HG03521 (cell line): ENCODE results near the gene SEMA6D.

Experiments used
- ATAC-seq: cut with Tn5 transposase; IDR thresholded peaks from one replicate; pipeline ENCODE4 v1.9.1; 2021; ENCODE audit warnings: mild to moderate bottlenecking, moderate library complexity; ENCODE audit not compliant: unreplicated experiment

Gene SEMA6D

DNA sequence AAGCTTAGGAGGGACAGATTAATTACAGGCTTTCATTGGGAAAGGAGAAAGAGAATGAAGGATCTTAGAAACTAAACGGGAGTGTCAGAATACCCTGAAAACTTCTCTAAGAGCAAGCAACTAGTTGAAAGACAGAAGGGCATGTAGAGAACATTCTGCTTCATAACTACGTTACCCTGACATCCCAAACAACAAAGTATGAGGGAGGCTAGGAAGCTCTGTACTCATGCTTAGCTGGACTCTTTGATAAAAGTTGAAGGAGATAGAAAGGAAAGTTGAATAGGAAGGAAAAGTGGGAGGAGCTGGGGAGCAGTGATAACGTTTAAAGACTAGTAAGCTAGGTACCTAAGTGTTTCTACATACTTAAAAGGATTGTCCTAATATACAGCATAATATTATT, 64.2 kb downstream of the SEMA6D start:
- ATAC-seq, result no peak

DNA sequence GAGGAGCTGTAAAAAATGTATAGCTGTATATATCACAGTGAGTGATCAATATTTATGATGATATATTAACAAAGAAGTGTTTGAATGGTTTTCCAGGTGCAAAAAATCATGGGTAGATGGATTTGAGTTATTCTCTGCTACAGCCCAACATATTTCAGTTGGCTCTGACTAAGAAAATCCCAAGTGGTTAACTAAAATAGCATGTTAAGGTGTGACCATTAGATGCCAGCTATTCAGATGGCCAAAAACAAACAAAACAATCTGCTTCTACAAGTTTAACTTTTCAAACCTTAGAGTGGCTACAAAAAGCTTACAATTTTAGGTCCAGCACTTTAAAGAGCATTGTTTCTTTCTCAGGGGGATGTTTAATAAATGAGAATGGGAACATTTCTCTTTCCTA, 67.5 kb downstream of the SEMA6D start:
- no peak for ATAC-seq

DNA sequence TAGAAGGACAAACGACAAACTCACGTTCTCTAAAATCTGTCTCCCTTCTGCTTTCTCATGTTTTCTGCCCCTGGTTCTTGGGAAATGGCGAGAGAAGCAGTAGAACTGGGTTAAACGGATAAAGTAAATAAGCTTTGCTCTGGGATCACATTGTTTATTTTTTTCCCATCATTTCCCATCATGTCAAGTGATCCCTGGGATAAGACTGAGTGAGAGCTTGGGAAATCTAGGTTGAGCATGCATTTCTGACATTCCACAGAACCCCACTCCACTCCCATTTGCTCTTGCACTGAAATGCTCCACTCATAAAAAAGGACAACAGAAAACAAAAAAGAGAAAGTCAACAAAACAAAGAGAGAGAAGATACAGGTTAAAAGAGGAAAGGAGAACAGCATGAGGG, 69.1 kb downstream of the SEMA6D start:
- ATAC-seq, result no peak

DNA sequence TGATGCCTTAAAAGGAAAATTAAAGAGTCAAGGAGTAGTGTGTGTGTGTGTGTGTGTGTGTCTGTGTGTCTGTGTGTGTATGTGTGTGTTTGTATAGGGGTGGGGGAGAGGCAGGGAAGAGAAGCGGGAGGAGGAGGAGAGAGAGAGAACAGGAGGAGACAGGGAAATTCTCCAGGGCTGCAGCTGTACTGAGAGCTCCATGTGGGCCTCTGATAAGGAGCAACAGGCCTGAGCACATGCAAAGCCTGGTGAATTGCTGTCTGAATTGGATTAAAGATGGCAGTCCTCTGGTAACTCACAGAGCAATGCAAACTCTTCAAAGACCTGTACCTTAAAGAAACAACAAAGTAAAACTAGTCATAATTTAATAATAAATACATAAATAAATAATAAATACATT, 70.6 kb downstream of the SEMA6D start:
- no peak for ATAC-seq

DNA sequence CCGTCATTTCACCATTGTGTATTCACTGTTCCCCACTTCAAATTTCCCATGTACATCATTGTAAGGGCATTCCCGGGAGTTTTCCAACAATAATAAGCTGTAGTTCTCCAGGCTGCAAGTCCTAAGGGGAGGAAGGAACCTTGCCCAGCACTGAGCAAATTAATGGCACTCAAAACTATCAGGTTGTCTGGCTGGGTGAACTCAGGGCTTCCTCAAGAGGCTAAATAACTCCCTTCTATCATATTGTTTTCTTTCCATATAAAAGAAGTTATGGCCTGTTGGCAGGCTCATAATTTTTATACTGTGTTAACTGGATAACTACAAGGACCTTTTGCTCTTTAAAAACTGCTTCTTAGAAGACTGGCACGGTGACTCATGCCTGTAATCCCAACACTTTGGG, 71.4 kb downstream of the SEMA6D start:
- ATAC-seq, result no peak

DNA sequence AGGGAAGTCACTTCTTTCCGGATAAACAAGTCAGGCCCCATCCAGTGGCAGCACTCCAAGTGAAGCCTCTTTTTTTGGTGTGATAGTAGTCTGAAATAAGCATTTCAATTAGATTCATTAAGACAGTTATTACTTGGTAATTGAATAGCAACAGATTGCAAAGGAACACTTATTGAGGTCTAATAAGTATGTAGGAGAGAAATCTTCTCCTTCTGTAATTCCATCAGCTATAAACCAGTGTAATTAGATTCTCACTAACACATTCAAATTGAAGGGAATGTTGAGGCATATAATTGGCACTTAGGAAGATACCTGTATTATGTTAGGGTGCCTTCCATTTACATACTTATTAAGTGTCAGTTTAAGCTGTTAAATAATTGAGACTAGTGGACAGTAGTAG, 73.9 kb downstream of the SEMA6D start:
- no peak for ATAC-seq

DNA sequence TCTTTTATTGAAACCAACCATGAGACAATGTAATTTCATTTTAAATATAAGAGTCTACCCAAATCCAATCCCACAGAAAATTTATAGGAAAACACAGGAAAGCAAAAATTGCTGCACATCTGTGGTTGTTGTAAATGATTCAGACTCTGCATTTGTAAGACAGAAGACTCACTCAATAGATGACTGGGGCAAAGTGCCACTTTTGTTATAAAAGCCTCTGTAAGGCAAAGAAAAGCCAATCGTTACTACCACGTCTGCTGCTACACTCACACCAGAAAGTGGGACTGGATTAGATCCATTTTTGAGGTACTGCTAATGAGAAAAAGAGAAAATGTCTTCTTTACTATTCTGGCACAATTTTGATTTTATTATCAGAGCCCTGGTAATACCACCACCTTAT, 74.9 kb downstream of the SEMA6D start:
- no peak for ATAC-seq

DNA sequence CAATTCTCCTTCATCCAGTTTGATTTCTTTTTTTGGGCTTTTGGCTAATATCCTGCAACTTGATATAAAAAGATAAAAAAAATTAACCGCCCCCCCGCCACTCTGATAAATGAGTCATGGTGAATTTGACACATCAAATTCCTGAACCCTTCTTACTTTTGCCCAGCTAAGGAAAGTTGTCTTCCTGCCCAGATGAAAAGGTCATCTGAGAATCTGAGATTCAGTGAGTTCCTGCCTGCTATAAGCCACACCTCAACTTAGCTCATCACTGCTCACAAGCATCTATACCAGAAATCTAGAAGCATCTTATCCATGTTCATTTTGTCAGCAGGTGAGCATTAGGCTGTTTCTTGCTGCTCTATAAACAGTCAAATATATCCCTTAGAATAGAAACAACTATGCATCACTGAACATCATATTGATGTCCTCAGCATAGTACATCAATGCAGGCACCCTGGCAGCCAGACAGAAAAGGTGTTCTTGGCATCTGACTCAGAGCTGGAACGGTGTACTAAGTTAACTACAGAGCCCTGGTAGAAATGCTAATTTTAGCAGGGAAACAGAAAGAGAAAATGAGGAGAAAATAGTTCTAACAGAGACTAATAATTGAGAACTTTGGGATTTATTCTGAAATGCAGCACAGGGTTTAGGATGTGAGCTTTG, 77.1 kb downstream of the SEMA6D start:
- no peak for ATAC-seq

DNA sequence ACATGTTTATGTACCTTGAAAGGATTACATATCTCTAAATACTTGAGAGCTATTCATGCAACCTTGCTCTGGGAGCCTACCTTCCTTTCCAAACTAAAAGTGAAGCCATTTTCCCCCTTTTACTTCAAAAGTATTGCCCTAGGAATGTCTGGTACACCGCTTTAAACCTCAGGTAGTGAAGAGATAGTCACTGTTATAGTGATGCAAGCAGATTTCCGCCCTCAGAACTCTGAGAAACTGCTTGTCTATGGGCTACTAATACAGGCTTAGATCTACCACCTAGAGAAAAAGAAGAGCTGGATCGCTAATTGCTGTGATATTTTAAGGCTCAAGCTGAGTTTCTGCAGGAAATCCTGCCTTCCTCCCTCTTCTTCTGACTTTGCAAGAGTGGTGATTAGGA, 78.6 kb downstream of the SEMA6D start:
- no peak for ATAC-seq

DNA sequence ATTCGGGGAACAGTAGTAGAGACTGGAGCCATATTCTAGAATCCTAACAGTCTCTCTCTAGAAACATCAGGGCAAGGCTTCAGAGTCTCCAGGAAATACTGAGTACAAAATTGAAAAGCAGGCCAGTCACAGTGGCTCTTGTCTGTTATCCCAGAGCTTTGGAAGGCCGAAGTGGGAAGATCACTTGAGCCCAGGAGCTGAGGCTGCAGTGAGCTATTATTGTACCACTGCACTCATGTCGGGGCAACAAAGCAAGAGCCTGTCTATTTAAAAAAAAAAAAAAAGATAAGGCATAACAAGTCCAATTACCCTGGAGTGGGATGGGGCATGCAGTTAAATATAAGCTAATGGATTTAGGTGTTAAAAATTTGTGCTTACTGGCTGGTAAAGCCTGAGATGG, 79.0 kb downstream of the SEMA6D start:
- ATAC-seq, result no peak

DNA sequence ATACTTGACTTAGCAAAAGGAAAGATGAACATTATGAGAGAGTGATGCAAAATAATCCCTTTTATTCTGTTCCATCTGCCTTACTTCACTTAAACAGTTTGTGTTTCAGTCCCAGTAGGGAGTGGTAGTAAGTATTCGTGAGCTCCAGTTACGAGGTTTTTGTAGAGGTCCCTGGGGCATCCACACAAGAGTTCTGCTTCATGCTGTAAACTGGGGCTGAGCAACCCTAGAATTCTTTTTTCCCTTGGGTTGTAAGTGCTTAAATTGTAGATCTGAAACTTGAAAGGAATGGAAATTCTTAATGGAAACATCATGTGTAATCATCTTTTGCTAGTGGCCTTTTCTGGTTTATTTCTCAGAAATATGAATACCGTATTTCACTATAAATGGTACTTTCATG, 79.5 kb downstream of the SEMA6D start:
- ATAC-seq, result no peak

DNA sequence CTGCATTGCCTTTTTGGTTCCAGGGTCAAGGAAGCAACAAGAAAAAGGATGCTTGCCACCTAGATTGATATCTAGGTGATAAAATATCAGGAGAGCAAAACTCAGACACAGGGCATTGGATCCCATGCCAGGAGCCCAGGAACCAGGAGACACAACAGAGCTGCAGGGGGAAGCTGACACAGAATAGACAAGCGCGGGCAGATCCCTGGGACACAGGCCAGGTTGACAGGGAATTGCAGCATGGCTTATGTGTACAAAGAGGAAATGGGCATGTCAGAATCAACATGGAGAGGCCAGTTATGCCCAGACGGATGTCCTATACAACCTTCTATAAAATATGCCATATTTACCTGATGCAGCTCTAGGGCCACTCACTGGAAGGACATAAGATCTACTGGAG, 84.2 kb downstream of the SEMA6D start:
- no peak for ATAC-seq

DNA sequence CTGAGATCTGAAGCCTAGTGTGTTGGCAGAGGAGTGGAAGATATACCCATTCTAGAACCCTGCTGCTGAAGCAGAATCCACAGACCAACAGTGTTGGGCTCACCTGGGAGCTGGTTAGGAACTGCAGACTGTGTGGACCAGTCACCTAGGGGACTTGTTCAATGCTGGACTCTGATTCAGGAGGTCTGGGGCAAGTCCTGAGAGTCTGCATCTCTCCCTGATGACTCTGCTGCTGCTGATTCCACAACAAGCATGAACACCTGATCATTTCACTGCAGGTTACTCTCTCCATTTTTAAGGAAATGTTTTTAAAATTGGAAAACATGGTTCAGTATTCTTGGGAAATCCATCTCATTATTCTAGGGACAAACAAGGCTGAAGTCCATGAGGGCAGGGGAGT, 84.9 kb downstream of the SEMA6D start:
- no peak for ATAC-seq

DNA sequence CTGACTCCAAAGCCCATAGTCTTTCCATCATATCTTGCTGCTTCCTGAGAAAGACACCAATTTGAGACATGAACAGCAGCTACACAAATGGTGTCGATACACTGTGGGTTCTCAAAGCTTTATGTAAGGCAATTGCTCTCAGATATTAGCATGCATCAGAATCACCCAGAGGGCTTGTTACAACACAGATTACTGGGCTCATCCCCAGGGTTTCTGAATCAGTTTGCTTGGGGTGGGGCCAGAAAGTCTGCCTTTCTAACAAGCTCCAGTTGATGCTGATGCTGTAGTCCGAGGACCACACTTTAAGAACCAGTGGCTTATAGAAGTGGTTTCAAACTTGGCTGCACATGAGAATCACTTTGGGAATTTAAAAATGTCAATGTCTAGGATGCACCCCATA, 86.5 kb downstream of the SEMA6D start:
- ATAC-seq, result no peak

DNA sequence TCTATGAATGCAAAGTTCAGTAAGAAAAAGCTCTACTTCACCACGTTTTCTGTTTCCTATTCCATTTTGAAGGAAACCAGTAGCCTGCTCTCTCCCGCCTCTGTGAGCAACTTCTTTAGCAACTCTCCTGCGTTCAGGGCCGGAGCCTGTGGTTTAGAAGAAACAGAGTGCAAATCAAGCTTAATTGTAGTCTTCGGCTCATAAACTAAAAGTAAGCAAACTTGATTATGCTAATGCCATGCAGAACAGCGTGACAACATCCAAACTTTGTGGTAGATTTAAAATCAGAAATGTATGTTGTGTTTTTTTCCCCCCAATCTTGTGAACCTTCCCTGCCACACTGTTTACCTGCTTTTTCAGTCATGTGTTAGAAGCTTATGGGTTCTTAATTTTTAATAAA, 87.4 kb downstream of the SEMA6D start:
- ATAC-seq, result no peak

DNA sequence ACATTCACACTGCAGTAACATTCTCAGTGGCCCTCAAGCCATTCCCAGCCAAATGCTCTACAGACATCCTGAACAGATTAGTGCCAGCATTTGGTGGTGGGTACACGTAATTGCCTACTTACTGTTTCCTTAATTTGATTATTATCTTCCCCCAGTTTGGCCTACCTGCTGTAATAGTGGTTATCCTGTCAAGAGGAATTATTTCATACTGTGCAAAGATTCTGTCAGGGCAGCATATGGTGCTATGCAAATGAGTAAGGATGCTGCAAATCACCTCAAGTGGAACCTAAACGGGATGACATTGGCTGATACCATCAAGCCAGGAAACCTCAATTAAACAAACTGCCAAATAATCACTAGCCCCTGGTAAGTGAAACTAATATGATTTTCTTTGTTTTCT, 88.7 kb downstream of the SEMA6D start:
- no peak for ATAC-seq

DNA sequence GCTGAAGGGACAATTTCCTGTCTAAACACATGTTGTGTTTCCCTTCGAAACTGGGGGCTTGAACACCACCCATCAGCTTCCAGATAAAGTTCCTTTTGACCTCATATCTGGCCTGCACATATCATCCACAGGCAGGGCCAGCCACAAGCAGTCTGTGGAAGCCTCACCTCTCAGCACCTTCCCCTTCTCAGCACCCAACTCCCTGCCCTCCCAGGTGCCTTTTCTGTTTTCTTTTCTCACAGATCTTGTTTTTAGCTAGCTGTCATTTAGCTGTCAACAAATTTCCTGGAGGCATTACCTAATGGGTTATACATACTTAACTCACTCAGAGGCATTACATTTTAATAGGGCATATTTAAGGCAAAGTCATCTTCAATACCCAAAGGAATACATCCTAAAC, 93.9 kb downstream of the SEMA6D start:
- no peak for ATAC-seq

DNA sequence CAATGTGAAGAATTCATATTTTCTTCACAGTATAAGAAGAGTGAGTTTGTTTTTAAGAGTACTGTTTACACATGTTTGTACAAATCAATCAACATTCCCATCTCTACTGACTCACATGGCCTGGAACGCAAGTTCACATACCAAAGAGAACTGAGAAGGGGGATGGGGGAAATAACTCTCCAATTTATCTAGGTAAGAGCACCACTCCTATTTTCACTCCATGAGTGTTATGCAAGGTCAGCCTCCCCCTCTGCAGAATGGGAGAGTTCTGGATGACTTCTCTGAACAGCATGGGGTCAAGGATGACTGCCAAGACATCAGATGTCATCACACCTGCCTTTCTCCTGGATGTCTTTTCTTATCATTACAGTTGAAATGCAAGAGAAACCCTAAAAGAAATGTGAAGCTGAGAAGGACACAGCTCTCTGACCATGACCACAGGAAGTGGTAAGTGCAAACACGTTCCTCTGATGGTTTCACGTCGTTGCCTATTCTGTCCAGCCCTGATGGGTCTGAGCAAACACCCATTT, 95.2 kb downstream of the SEMA6D start:
- ATAC-seq, result peak; percentile 71

DNA sequence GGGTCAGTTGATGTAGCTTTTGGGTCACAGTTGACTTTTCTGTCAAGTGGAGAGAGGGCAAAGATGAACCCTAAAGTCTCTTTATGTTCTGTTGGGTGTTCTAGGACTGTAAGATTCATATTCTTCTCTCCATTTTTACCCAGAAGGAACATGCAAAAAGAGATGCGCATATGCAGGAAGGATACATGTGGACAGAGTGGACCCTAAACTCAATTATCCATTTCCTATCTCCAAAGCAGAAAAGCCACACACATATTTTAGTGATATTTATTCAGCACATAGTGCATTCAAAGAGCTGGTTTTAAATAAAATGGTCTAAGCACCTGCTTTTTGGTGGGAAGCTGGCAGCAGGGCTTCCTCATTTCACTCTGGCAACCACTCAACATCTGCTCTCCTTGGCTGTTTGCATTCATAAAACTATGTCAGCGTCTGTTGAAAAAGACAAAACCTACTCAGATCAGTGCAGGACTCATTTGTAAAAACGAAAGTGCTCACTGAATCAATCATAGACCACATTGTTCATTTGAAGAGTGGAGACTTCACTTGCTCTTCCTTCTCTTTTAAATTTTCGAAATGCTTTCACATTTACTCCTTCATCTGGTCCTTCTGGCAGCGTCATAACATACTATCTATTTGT, 96.6 kb downstream of the SEMA6D start:
- ATAC-seq, result peak; percentile 89

DNA sequence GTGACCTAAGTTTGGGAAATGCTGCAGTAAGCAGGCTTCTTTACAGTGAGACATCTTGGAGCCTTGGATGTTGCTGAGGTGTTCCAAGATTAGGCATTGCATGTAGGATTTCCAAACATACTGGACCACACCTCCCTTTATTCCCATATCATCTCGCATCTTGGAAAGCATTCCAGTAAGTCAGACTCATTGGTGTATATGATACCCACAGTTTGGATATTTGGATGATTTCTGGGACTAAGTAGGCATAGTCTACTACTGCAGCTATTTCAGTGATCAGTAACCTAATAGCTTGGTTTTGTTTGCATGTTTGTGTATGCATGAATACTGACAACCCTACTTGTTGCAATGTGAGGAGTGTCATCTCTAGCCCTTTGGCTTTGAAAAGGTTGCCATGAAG, 97.3 kb downstream of the SEMA6D start:
- no peak for ATAC-seq

DNA sequence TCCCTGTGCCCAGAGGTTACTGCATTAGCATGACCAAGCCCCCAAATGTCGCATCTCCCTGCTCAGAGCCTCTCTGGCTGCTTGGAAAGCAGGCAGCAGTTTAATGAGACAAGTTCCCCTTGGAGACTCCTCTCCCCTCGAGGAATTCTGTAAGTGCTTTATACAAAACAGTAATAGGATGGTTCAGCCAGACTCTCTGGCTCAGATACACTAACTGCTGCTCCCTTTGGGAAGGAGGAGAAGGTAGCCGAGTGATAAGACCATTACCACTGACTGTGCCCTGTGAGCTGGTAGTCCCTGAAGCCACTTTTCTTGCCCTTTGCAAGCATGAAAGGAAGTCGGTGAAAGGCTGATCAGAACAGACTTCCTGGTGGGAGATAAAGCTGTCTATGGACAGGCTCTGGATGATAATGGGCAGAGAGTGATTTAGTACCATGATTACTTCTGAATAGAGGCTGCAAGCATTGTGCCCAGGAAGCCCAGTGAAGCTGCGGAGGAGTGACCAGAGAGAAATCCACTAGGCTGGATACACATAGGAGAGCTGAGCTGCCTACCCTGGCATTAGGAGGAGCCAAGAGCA, 100.8 kb downstream of the SEMA6D start:
- no peak for ATAC-seq

DNA sequence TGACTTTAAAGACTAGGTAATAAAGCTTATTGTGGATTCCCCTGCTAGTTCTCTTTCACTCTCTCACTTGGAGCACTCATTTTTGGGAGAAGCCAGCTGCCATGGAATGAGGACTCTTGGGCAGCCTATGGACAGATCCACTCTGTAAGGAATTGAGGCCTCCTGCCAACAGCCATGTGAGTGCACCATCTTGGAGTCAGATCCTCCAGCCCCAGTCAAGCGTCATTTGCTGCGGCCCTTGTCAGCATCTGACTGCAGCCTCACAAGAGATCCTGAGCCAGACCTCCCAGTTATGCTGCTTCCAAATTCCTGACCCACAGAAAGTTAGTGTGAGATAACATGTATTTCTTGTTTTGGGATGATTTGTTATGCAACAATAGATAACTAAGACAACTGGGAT, 101.9 kb downstream of the SEMA6D start:
- no peak for ATAC-seq
